OCI-LY7 (cell line): ENCODE data around the gene SPEN.

ENCODE experiments used
- EZH2phosphoT487 ChIP-seq: fragments of 200-600 bp; sonication (generic); IDR thresholded peaks from 2 replicates; pipeline ENCODE4 v1.6.1; 2018; ENCODE audit warnings: low read depth, borderline replicate concordance, mild to moderate bottlenecking, mixed run types, antibody characterized with exemption, low read length, moderate library complexity, mixed read lengths
- TF ChIP-seq, protein P1 (sequence below): fragments of 200-600 bp; sonication (generic); conservative IDR thresholded peaks from 2 replicates; pipeline ENCODE4 v1.5.1; 2014; ENCODE audit warnings: mild to moderate bottlenecking, antibody characterized with exemption, low read length, moderate library complexity, mixed read lengths

DNA sequence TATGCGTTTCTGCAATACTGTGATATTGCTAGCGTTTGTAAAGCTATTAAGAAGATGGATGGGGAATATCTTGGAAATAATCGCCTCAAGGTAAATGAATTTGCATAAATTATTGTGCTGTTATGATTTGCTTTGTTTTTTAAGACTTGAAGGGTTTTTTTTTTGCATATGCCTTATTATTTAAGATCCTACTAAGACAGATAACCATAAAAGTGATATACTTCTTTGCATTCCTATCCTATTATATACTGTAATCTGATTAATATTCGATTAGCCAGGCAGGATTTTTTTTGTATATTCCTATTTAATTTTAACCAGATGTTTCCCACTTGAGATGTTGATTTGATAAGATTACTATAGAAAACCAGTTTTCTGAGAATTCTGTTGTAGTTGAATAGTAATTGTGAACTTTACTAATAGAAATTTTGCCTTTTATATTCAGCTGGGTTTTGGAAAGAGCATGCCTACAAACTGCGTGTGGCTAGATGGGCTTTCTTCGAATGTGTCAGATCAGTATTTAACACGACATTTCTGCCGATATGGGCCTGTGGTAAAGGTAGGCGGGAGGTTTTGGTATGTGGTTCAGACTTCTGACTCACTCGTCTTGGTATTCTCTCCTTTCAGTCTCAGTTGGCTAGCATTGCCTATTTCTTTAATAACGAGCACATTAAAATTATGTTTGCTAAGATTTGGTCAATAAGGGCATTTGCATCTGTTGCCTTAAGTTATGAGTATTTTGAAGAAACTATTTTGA lies 71.6 kb downstream of the SPEN start:
- TF ChIP-seq, protein P1, sequence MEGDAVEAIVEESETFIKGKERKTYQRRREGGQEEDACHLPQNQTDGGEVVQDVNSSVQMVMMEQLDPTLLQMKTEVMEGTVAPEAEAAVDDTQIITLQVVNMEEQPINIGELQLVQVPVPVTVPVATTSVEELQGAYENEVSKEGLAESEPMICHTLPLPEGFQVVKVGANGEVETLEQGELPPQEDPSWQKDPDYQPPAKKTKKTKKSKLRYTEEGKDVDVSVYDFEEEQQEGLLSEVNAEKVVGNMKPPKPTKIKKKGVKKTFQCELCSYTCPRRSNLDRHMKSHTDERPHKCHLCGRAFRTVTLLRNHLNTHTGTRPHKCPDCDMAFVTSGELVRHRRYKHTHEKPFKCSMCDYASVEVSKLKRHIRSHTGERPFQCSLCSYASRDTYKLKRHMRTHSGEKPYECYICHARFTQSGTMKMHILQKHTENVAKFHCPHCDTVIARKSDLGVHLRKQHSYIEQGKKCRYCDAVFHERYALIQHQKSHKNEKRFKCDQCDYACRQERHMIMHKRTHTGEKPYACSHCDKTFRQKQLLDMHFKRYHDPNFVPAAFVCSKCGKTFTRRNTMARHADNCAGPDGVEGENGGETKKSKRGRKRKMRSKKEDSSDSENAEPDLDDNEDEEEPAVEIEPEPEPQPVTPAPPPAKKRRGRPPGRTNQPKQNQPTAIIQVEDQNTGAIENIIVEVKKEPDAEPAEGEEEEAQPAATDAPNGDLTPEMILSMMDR = no peak
- TF ChIP-seq EZH2phosphoT487 = no peak
